B cell (primary cell): ENCODE measurements around the gene TRIOBP. TPM values are rescaled to one million over a fixed set of nuclear protein-coding genes. Genes with fewer than 3 reads are reported as not detected.

Source experiments
- ATAC-seq: fragments of 200-7000 bp; cut with Tn5 transposase; one replicate; pipeline ENCODE4 v1.10.0; 2021; ENCODE audit warnings: low read depth, mild to moderate bottlenecking, moderate number of reproducible peaks, moderate library complexity
- CTCF ChIA-PET: fragments of 350-600 bp; sonication (Branson Sonifier 250); formaldehyde crosslinking; loops from one replicate; lab custom pipeline; 2021; ENCODE audit warnings: antibody characterized with exemption, inconsistent platforms; lab: Charles Lee
- POLR2A ChIA-PET: fragments of 350-600 bp; sonication (Branson Sonifier 250); formaldehyde crosslinking; loops from one replicate; lab custom pipeline; 2021; ENCODE audit warnings: antibody characterized with exemption; lab: Charles Lee
- DNase-seq: peaks from one replicate; pipeline ENCODE4 v3.0.0; 2013
- H2AFZ ChIP-seq: 2 replicates; pipeline ENCODE4 v1.6.1; 2012; ENCODE audit warnings: mild to moderate bottlenecking, low read depth, low read length; ENCODE audit not compliant: insufficient read depth, poor library complexity, severe bottlenecking
- H3K27ac ChIP-seq, 2 donors: 1 replicate in 1 of 2; 2 replicates in 1 of 2; pipeline ENCODE4 v1.5.1; 2012 to 2013; ENCODE audit warnings: low read length in 2 of 2, mild to moderate bottlenecking in 2 of 2, moderate library complexity in 1 of 2
- H3K27me3 ChIP-seq, 4 experiments: fragments of 200-600 bp in 1 of 4; sonication (generic) in 1 of 4; replicated peaks in 1 of 4; 1 replicate in 2 of 4; 2 replicates in 2 of 4; pipeline versions ENCODE4 v1.6.1 to v1.7.0; 2013 to 2016; ENCODE audit warnings: low read length in 3 of 4, mild to moderate bottlenecking in 2 of 4, mixed read lengths in 1 of 4, moderate library complexity in 1 of 4; ENCODE audit not compliant: insufficient read depth in 4 of 4, control insufficient read depth in 3 of 4; ENCODE audit errors: control extremely low read depth in 1 of 4
- H3K36me3 ChIP-seq, 2 experiments: replicated peaks in 1 of 2; 1 replicate in 1 of 2; 2 replicates in 1 of 2; pipeline versions ENCODE4 v1.6.1 to v1.7.1; 2013; ENCODE audit warnings: low read length in 1 of 2; ENCODE audit not compliant: insufficient read depth in 2 of 2, control insufficient read depth in 1 of 2; ENCODE audit errors: control extremely low read depth in 1 of 2, extremely low read depth in 1 of 2
- H3K4me1 ChIP-seq, 2 donors: fragments of 200-600 bp in 1 of 2; sonication (generic) in 1 of 2; 1 replicate in 1 of 2; 2 replicates in 1 of 2; pipeline versions ENCODE4 v1.5.1 to v1.6.1; 2013 to 2017; ENCODE audit warnings: low read length in 2 of 2; ENCODE audit not compliant: control insufficient read depth in 2 of 2, insufficient read depth in 2 of 2
- H3K4me2 ChIP-seq: replicated peaks from 2 replicates; pipeline ENCODE3; 2012; ENCODE audit warnings: mild to moderate bottlenecking, low read depth, low read length; ENCODE audit not compliant: poor library complexity, severe bottlenecking
- H3K4me3 ChIP-seq, 5 experiments: fragments of 200-600 bp in 1 of 5; sonication (generic) in 1 of 5; 1 replicate in 3 of 5; 2 replicates in 2 of 5; pipeline versions ENCODE4 v1.5.1 to v1.7.0; 2011 to 2016; ENCODE audit warnings: low read length in 4 of 5, mild to moderate bottlenecking in 4 of 5, low read depth in 2 of 5, control low read depth in 1 of 5, moderate library complexity in 1 of 5; ENCODE audit not compliant: insufficient read depth in 1 of 5; ENCODE audit errors: control extremely low read depth in 1 of 5, extremely low read depth in 1 of 5
- H3K79me2 ChIP-seq: fragments of 200-600 bp; sonication (generic); one replicate; pipeline ENCODE4 v1.6.0; 2016; ENCODE audit warnings: low read length; ENCODE audit not compliant: control insufficient read depth, insufficient read depth
- H3K9ac ChIP-seq: fragments of 200-600 bp; sonication (generic); 2 replicates; pipeline ENCODE4 v1.6.1; 2017; ENCODE audit warnings: mild to moderate bottlenecking, low read length, moderate library complexity
- H3K9me3 ChIP-seq, 3 donors: one replicate each; pipeline versions ENCODE4 v1.6.1 to v1.7.1; 2013; ENCODE audit warnings: low read length in 2 of 3; ENCODE audit not compliant: control insufficient read depth in 2 of 3, insufficient read depth in 1 of 3; ENCODE audit errors: control extremely low read depth in 1 of 3
- H4K20me1 ChIP-seq: 2 replicates; pipeline ENCODE4 v1.6.0; 2012; ENCODE audit warnings: mild to moderate bottlenecking, low read length; ENCODE audit not compliant: insufficient read depth, control insufficient read depth, poor library complexity, severe bottlenecking
- H3K27ac Mint-ChIP-seq: one replicate; pipeline ENCODE4 v1.8.0; 2021; ENCODE audit warnings: mixed read lengths
- H3K27me3 Mint-ChIP-seq: one replicate; pipeline ENCODE4 v1.8.0; 2021; ENCODE audit warnings: mixed read lengths
- H3K4me1 Mint-ChIP-seq: one replicate; pipeline ENCODE4 v1.8.0; 2021; ENCODE audit warnings: mixed read lengths
- H3K4me3 Mint-ChIP-seq: one replicate; pipeline ENCODE4 v1.8.0; 2021; ENCODE audit warnings: mixed read lengths
- H3K9me3 Mint-ChIP-seq: one replicate; pipeline ENCODE4 v1.8.0; 2022; ENCODE audit warnings: mixed read lengths; ENCODE audit not compliant: insufficient read depth
- CTCF ChIP-seq: fragments of 200-600 bp; IDR thresholded peaks from one replicate; pipeline ENCODE4 v1.8.0; 2022; ENCODE audit warnings: antibody characterized with exemption, mild to moderate bottlenecking
- EZH2 ChIP-seq: IDR thresholded peaks from 2 replicates; pipeline ENCODE4 v1.6.1; 2012; ENCODE audit warnings: borderline replicate concordance, low read depth, mild to moderate bottlenecking, moderate library complexity, low read length; ENCODE audit not compliant: insufficient read depth, poor library complexity, severe bottlenecking
- WGBS: methylation state at CpG from one replicate; pipeline ENCODE4 v1.1.5; 2013; ENCODE audit warnings: missing lambda C conversion rate; ENCODE audit not compliant: insufficient coverage; 5-methylcytosine and 5-hydroxymethylcytosine counted together
- intact Hi-C: fragments of 100-400 bp; cut with micrococcal nuclease; formaldehyde crosslinking; loops from one replicate; pipeline ENCODE4 v1.10.0; 2022
- polyA plus RNA-seq: library from polyadenylated mRNA; depleted of rRNA; stranded (reverse); fragments of >200 nt; gene quantifications from 2 replicates; pipeline ENCODE4 v1.2.3, GENCODE V29; 2012
- total RNA-seq, 2 donors: library from RNA; stranded (reverse); fragments of 120-200 nt in 1 of 2; gene quantifications; 1 replicate in 1 of 2; 2 replicates in 1 of 2; pipeline versions ENCODE4 v1.2.3 to v1.2.4, GENCODE V29; 2013 to 2022

Gene TRIOBP
- total and polyA plus RNA-seq, 2 donors (not counting 1 experiment from before 2014, with no cell fraction given), result 26.8 to 47.5 TPM

GRCh38 chr22:37768273-37768672 is 71.4 kb downstream of the TRIOBP start:
- Histone ChIP-seq H3K4me3 (no peak overlapping the region), H3K9ac (no peak overlapping the region), H3K27ac (no peak overlapping the region), H2AFZ (no peak overlapping the region), H3K79me2 (no peaks in the 10 kb centered on the region), H3K9me3 (no peaks in the 10 kb centered on the region), H3K4me1 (no peaks in the 10 kb centered on the region), H3K4me2 (no peak overlapping the region), H3K27me3 (no peaks in the 10 kb centered on the region), H3K36me3 (peaks cover 0 to 29% of the 10 kb centered on the region in 2 experiments), H4K20me1 (no peaks in the 10 kb centered on the region)
- POLR2A ChIA-PET, result no interaction called here
- Mint-ChIP-seq H3K4me3 (no peak overlapping the region), H3K27me3 (no peaks in the 10 kb centered on the region), H3K4me1 (no peaks in the 10 kb centered on the region), H3K9me3 (no peaks in the 10 kb centered on the region), H3K27ac (no peak overlapping the region)
- CTCF ChIA-PET, result no interaction called here
- intact Hi-C loops, result no loop called here
- TF ChIP-seq EZH2, result no peak
- no peak for TF ChIP-seq CTCF
- DNase-seq (no peak), ATAC-seq (no peak)
- WGBS, result no CpG with 5 or more reads among the region's 3 CpGs

GRCh38 chr22:37769056-37769455 is 72.2 kb downstream of the TRIOBP start:
- Histone ChIP-seq H3K79me2 (no peaks in the 10 kb centered on the region), H3K9ac (no peak overlapping the region), H3K9me3 (no peaks in the 10 kb centered on the region), H3K27me3 (no peaks in the 10 kb centered on the region), H3K4me3 (no peak overlapping the region), H3K4me1 (no peaks in the 10 kb centered on the region), H3K4me2 (no peak overlapping the region), H4K20me1 (no peaks in the 10 kb centered on the region), H2AFZ (no peak overlapping the region), H3K36me3 (peaks cover 0 to 24% of the 10 kb centered on the region in 2 experiments), H3K27ac (no peak overlapping the region)
- Mint-ChIP-seq H3K4me1 (no peaks in the 10 kb centered on the region), H3K27ac (no peak overlapping the region), H3K27me3 (no peaks in the 10 kb centered on the region), H3K9me3 (no peaks in the 10 kb centered on the region), H3K4me3 (no peak overlapping the region)
- no peak for TF ChIP-seq CTCF
- TF ChIP-seq EZH2, result no peak
- ChIA-PET CTCF (interaction anchor here (0.7 kb wide), 1 partner anchor 71 kb away, joined by 3 read pairs; no protein-coding TSS in a partner anchor), POLR2A (no interaction called here)
- ATAC-seq (no peak), DNase-seq (no peak)
- WGBS, result 97% methylated on average over 24 of the region's 24 CpGs
- intact Hi-C loops, result no loop called here
